ENCODE measurements around the gene EDC3. TPM values are rescaled to one million over a fixed set of nuclear protein-coding genes. Genes with fewer than 3 reads are reported as not detected.

EDC3 gene
- total and polyA plus RNA-seq, 7 donors, result 7.8 to 24.1 (median 19.6) TPM

GRCh38 chr15:74696808-74697207 is 984 bp upstream of the EDC3 start:
- Histone ChIP-seq H3K9me3 (no peaks in the 10 kb centered on the region), H3K36me3 (ENCODE audit: insufficient read depth in 1 of 2, low read depth in 1 of 2) (peaks cover 0 to 3% of the 10 kb centered on the region in 2 donors), H3K27me3 (ENCODE audit: insufficient read depth in 3 of 3, low read length in 2 of 3) (no peaks in the 10 kb centered on the region), H3K4me3 (peak overlapping the region; percentile 98), H3K27ac (no peak overlapping the region), H3K4me1 (peaks cover 8% of the 10 kb centered on the region)
- intact Hi-C loops (cut with DNase I), result no loop called here
- DNase-seq (no peak), ATAC-seq (no peak)
- WGBS, 3 donors, result 43 to 75% (median 69%) methylated on average over 2 of the region's 2 CpGs
- no peak for TF ChIP-seq CTCF (IDR thresholded peaks at IDR 0.05)

- peaks cover 8% of the 10 kb centered on the region for H3K4me1 ChIP-seq
- intact Hi-C loops (cut with DNase I), result no loop called here
- H3K27ac ChIP-seq, result peak overlapping the region; percentile 87
- peak overlapping the region; percentile 98 for H3K4me3 ChIP-seq
- DNase-seq, result no peak
- H3K27me3 ChIP-seq (ENCODE audit: insufficient read depth in 3 of 3, low read length in 2 of 3), result no peaks in the 10 kb centered on the region
- H3K9me3 ChIP-seq, result no peaks in the 10 kb centered on the region
- no peak for TF ChIP-seq CTCF (IDR thresholded peaks at IDR 0.05)
- peaks cover 0 to 3% of the 10 kb centered on the region in 2 donors for H3K36me3 ChIP-seq (ENCODE audit: insufficient read depth in 1 of 2, low read depth in 1 of 2)
- peak in 1 of 4 donors; percentile 12 for ATAC-seq
- WGBS, 3 donors, result 4 to 5% (median 4%) methylated on average over 10 of the region's 10 CpGs
Measured at GRCh38 chr15:74696398-74696729, 540 bp upstream of the EDC3 start.

GRCh38 chr15:74692327-74692726 is 3.5 kb downstream of the EDC3 start:
- 77 to 85% (median 85%) methylated on average over 1 of the region's 1 CpG for WGBS, 3 donors
- H3K27ac ChIP-seq, result no peak overlapping the region
- no peak for TF ChIP-seq CTCF (IDR thresholded peaks at IDR 0.05)

GRCh38 chr15:74683758-74684157 is 12.1 kb downstream of the EDC3 start:
- 93 to 100% (median 97%) methylated on average over 1 of the region's 1 CpG for WGBS, 3 donors
- H3K4me1 ChIP-seq, result no peaks in the 10 kb centered on the region
- DNase-seq, result no peak
- TF ChIP-seq CTCF (IDR thresholded peaks at IDR 0.05), result no peak
- no peak overlapping the region for H3K4me3 ChIP-seq
- peaks cover 3 to 17% of the 10 kb centered on the region in 2 donors for H3K36me3 ChIP-seq (ENCODE audit: insufficient read depth in 1 of 2, low read depth in 1 of 2)
- intact Hi-C loops (cut with DNase I), result no loop called here
- no peak for ATAC-seq
- H3K27me3 ChIP-seq (ENCODE audit: insufficient read depth in 3 of 3, low read length in 2 of 3), result no peaks in the 10 kb centered on the region
- no peak overlapping the region for H3K27ac ChIP-seq
- H3K9me3 ChIP-seq, result peaks cover 8% of the 10 kb centered on the region

More at GRCh38 chr15:74692327-74692726, 3.5 kb downstream of the EDC3 start:
- Histone ChIP-seq H3K36me3 (ENCODE audit: insufficient read depth in 1 of 2, low read depth in 1 of 2) (peaks cover 0 to 3% of the 10 kb centered on the region in 2 donors), H3K4me1 (peaks cover 8% of the 10 kb centered on the region), H3K27me3 (ENCODE audit: insufficient read depth in 3 of 3, low read length in 2 of 3) (no peaks in the 10 kb centered on the region), H3K9me3 (no peaks in the 10 kb centered on the region), H3K4me3 (no peak overlapping the region)
- intact Hi-C loops (cut with DNase I), result no loop called here
- ATAC-seq (no peak), DNase-seq (no peak)

- TF ChIP-seq CTCF (IDR thresholded peaks at IDR 0.05), result no peak
- Histone ChIP-seq H3K27ac (no peak overlapping the region), H3K9me3 (peaks cover 8% of the 10 kb centered on the region), H3K27me3 (ENCODE audit: insufficient read depth in 3 of 3, low read length in 2 of 3) (no peaks in the 10 kb centered on the region), H3K36me3 (ENCODE audit: insufficient read depth in 1 of 2, low read depth in 1 of 2) (peaks cover 3 to 17% of the 10 kb centered on the region in 2 donors), H3K4me1 (no peaks in the 10 kb centered on the region), H3K4me3 (no peak overlapping the region)
- no peak for ATAC-seq
- intact Hi-C loops (cut with DNase I), result no loop called here
- DNase-seq, result no peak
- 93 to 96% (median 94%) methylated on average over 3 of the region's 3 CpGs for WGBS, 3 donors
Measured at GRCh38 chr15:74682954-74683353, 12.9 kb downstream of the EDC3 start.

Data from psoas muscle (tissue), 8 donors.